Stimulated activated CD4-positive, alpha-beta T cell treated with anti-CD3 and anti-CD28 coated beads, TNF-alpha, amount 100 ng/mL, for 1 hour (primary cell): Measurements from ENCODE around the gene PUM2.

ENCODE experiments used
- DNase-seq, 3 donors: peaks; one replicate each; pipeline ENCODE4 v3.0.0-alpha.2; 2020; ENCODE audit warnings: low read depth in 3 of 3, low spot score in 1 of 3

PUM2 gene

GRCh38 chr2:20346565-20347381 is 3.9 kb downstream of the PUM2 start:
- DNase-seq: no peak

GRCh38 chr2:20343128-20343527 is 7.5 kb downstream of the PUM2 start:
- DNase-seq: no peak

- no peak for DNase-seq
Observed at GRCh38 chr2:20339012-20339411, 11.6 kb downstream of the PUM2 start.

DNA sequence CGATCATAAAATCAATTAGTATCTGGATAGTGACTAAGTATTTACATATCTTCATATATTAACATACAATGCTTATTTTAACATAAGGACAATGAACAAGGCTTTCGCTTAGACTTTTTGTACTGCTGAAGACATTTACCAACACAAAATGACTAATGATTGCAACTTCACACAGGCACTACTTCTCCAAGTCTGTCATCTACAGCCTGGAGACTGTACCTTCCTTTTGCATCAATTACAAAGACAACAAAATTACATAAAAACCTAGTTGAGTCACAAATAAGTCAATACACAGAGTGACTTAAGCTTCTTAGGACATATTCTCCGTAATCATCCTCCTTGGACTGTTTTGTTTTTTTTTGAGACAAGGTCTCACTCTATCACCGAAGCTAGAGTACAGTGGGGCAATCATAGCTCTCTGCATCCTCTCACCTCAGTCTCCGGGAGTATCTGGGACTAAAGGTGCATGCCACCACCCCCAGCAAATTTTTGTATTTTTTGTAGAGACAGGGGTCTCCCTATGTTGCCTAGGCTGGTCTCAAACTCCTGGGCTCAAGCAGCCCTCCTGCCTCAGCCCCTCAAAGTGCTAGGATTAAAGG is 15.9 kb downstream of the PUM2 start:
- no peak for DNase-seq

GRCh38 chr2:20333738-20334137 is 16.9 kb downstream of the PUM2 start:
- no peak for DNase-seq

GRCh38 chr2:20330192-20330591 is 20.5 kb downstream of the PUM2 start:
- no peak for DNase-seq

DNA sequence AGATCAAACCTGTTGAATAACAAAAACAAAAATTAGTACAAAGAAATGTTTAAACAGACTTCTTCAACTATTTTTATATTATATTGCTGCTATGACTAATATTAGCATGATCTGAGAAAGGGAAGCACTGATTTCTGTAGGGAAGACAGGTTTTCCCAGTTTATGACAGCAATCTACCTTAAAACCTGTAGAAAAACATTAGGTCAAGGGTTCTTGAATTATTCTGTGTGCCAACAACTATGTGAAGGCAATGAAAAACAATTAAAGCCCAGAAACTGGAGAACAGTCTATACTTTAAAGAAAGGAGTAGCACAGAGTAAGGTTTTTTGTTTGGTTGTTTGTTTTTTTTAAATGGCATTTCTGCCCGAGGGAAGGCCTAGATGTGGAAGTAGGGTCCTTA is 23.3 kb downstream of the PUM2 start:
- DNase-seq: no peak

DNA sequence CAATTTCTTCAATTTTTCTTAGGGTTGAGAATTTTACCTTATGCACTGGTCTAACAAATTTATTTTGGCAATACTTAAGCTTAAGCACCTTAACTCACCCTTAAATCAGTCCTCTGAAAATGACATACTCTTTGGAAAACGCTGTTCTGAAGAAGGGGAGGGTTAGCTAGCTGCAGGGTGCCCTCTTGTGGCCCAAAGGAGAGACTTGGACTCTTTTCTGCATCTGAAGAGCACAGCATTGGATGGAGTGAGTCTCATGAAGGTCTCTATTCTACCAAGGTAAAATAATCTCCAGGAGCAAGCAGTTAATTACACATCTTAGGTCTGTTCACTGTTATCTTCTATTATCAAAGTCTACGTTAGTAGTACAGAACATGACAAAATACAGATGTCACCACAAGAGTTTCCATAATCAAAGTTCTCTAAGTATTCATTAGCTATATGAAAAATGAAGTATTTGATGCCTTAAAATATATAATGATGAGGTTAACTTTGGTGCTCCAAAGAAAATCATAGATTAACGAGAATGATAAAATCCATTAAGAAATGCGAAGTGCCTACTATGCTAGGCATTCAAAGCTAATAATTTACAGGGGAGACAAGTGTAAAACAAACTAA is 24.4 kb downstream of the PUM2 start:
- no peak for DNase-seq

DNA sequence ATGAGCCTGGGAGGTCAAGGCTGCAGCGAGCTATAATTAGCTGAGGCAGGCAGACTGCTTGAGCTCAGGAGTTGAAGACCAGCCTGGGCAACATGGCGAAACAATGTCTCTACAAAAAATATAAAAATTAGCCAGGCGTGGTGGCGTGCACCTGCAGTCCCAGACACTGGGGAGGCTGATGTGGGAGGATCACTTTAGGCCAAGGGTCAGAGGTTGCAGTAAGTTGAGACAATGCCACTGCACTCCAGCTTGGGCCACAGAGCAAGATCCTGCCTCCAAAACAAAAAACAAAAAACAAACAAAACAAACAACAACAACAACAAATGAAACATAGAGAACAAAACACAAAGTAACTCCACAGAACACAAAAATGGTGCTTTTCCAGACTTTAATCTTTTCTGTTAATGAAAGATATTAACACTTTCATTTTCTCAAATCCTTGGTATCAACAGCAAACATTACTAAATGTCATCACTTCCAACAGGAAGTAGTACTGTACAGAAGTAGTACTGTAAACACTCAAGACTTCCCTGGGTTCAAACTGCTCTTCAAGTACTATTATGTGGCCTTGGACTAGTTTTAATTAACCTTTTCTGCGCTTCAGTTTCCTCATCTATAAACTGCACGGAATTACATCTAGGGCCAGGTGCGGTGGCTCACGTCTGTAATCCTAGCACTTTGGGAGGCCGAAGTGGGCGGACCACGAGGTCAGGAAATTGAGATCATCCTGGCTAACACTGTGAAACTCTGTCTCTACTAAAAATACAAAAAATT is 27.9 kb downstream of the PUM2 start:
- no peak for DNase-seq

- no peak for DNase-seq
Observed at GRCh38 chr2:20317690-20318089, 33.0 kb downstream of the PUM2 start.

- DNase-seq: no peak
Observed at GRCh38 chr2:20317197-20317596, 33.4 kb downstream of the PUM2 start.

DNA sequence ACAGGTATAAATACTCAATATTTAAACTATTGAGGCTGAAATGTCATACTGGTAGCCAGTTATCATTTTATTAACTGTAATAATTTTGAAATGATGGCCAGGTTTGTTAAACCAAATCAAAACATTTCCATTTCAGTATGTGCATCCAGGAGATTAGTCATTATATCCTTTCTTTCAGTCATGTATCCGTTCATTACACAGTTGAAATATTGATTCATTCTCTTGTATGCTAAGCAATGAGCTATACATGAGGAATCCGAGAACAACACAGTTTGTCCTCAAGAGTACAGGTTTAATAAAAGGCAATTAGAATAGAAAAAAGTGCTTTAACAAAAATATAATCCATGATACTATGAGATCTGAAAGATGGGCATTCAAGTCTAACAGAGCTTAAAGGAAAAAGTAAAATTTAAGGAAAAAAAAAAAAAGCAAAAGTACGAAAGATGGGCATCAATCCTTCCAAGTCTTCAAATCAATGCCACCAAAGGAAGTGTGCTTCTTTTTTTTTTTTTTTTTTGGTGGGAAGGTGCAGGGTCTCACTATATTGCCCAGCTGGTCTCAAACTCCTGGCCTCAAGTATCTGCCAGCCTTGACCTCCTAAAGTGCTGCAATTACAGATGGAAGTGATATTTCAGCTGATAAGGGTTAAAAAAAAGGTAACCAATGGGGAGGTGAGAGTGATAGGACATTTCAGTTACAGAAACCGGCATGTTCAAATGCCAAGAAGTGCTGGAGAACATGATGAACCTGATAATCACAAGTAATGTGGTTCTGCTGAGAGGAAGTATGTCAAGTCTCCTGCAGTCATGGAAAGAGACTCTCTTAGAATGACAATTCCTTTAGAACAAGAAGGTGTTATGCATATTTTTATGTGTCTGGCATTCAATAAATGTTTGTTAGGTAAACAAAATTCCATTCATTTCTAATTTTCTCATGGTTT is 35.8 kb downstream of the PUM2 start:
- no peak for DNase-seq

DNA sequence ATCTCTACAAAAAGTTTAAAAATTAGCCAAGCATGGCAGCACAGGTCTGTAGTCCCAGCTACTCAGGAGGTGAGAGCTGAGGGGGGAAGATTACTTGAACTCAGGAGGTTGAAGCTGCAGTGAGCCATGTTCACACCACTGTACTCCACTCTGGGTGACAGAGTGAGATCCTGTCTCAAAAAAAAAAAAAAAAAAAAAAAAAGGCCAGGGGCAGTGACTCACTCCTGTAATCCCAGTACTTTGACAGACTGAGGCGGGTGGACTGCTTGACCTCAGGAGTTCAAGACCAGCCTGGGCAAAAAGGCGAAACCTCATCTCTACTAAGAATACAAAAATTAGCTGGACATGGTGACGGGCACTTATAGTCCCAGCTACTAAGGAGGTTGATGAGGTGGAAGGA is 37.0 kb downstream of the PUM2 start:
- DNase-seq: no peak

DNA sequence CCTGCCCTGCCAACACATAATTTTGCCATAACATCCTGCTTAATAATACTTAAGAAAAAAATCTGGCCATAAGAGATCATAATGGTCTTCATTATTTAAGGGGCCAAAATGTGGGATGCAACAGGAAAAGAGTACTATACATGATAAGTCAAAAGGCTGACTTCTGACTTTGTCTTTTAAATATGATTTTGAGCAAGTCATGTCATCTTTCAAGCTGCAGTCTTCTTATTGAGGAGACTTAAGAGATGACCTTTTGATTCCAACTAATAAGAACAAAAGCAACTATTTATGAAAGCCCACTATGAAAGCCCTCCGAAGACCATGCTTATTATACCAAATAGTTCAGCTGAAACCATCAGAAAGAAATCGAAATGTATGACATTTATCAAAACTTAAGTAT is 41.6 kb downstream of the PUM2 start:
- no peak for DNase-seq

- DNase-seq: no peak
Observed at GRCh38 chr2:20307311-20307710, 43.3 kb downstream of the PUM2 start.

GRCh38 chr2:20304411-20304810 is 46.2 kb downstream of the PUM2 start:
- no peak for DNase-seq

- no peak for DNase-seq
Observed at GRCh38 chr2:20303966-20304365, 46.7 kb downstream of the PUM2 start.

- no peak for DNase-seq
Observed at GRCh38 chr2:20302019-20302418, 48.6 kb downstream of the PUM2 start.

DNA sequence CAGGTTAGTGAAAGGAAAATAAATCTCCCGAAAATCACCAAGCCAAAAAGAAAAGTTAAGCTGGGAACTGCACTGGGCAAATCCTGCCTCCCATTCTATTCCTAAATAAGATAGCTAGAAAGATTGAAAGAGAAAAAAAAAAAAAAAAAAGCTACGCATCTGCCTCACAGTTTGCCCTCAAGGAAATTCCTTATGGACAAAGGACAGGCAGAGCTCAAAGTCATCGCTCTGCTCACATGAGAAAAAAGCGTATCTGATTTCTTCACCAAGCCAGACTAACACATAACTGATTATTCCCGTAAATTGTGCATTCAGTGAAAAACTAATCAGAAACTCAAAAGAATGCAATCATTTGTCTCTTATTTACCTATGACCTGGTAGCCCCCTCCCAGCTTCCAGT is 50.0 kb downstream of the PUM2 start:
- no peak for DNase-seq

DNA sequence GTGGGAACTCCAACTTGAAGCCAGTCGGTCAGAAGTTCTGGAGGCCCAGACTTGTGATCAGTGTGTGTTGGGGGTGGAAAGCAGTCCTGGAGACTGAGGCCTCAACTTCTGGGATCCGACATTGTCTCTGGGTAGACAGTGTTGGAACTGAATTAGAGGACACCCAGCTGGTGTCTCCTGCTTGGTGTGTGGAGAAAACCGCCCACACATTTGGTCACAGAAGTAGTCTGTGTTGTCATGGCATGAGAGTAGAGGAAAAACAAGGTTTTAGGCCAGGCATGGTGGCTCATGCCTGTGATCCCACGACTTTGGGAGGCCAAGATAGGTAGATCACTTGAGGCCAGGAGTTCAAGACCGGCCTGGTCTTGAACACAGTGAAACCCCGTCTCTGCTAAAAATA is 51.5 kb downstream of the PUM2 start:
- no peak for DNase-seq

DNA sequence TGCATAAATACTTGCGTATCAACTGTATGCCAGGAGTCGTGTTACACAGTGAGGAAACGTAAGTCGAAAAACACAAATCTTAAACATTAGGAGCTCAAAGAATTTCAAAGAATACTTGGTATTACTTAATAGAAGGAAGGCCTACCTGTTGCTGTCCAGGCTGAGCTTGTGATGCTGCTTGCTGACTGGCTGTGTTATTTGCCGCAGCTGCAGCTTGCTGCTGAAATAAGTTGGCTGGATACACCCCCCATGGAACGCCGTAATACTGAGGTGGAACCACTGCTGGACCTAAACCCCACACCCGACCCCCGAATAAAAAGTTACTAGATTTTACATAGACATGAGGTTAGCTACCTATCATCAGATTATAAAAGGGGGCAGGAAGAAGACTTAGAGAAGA is 56.4 kb downstream of the PUM2 start:
- no peak for DNase-seq
